ENCODE data around the gene FGF10.

The FGF10 gene

GRCh38 chr5:44389090-44389822, at the start of gene FGF10:
TSS of gene FGF10 (minus strand) at chr5:44389420. CDS start at chr5:44388682, 738 bp downstream.
- peak within 1 kb of the TSS; percentile 31 to 39 for H3K4me3 ChIP-seq (replicated peaks in 1 of 2; ENCODE audit: low read depth in 2 of 2, low read length in 2 of 2)
- TF ChIP-seq, protein P1, sequence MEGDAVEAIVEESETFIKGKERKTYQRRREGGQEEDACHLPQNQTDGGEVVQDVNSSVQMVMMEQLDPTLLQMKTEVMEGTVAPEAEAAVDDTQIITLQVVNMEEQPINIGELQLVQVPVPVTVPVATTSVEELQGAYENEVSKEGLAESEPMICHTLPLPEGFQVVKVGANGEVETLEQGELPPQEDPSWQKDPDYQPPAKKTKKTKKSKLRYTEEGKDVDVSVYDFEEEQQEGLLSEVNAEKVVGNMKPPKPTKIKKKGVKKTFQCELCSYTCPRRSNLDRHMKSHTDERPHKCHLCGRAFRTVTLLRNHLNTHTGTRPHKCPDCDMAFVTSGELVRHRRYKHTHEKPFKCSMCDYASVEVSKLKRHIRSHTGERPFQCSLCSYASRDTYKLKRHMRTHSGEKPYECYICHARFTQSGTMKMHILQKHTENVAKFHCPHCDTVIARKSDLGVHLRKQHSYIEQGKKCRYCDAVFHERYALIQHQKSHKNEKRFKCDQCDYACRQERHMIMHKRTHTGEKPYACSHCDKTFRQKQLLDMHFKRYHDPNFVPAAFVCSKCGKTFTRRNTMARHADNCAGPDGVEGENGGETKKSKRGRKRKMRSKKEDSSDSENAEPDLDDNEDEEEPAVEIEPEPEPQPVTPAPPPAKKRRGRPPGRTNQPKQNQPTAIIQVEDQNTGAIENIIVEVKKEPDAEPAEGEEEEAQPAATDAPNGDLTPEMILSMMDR (IDR thresholded peaks at IDR 0.05; ENCODE audit: low read depth, low read length) = no peak
- peak in 1 of 2 donors; percentile 8 for DNase-seq (ENCODE audit: low read depth in 2 of 2)

DNA sequence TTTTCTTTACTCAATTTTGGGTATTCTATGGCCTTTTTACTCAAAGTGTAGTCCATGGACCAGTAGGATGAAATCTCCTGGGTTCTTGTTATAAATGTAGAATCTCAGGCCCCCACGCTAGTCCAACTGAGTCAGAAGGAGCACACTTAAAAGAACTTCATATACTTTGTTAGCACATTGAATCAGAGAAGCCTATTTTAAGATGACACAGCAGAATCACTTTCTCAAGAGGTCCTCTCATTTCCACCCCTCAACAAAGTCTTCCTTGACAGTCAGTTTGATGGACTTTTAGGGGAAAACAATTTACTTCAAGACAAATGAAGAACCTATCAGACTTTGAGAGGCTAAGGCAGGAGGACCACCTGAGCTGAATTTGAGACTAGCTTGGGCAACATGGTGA, 37.7 kb upstream of the FGF10 start:
- DNase-seq (ENCODE audit: low read depth in 2 of 2) = no peak
- TF ChIP-seq, protein P1 (IDR thresholded peaks at IDR 0.05; ENCODE audit: low read depth, low read length) = no peak

GRCh38 chr5:44412286-44412685, 23.1 kb upstream of the FGF10 start:
- TF ChIP-seq, protein P1 (IDR thresholded peaks at IDR 0.05; ENCODE audit: low read depth, low read length) = no peak
- no peak for DNase-seq (ENCODE audit: low read depth in 2 of 2)
- no peak overlapping the region for H3K4me3 ChIP-seq (replicated peaks in 1 of 2; ENCODE audit: low read depth in 2 of 2, low read length in 2 of 2)

More for the DNA sequence above, 37.7 kb upstream of the FGF10 start:
- no peak overlapping the region for H3K4me3 ChIP-seq (replicated peaks in 1 of 2; ENCODE audit: low read depth in 2 of 2, low read length in 2 of 2)

DNA sequence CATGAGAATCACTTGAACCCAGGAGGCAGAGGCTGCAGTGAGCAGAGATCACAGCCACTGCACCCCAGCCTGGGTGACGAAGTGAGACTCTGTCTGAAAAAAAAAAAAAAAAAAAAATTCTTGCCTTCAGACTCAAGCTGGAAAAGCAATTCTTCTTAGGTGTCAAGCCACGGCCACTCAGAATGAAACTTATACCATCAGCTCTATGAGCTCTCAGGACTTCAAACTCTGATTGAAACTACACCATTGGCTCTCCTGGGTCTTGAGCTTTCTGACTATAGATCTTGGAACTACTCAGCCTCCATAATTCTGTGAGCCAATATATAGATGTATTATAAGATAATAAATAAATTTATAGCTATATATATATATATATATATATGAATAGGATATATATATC, 12.9 kb upstream of the FGF10 start:
- TF ChIP-seq, protein P1 (IDR thresholded peaks at IDR 0.05; ENCODE audit: low read depth, low read length) = no peak
- no peak for DNase-seq (ENCODE audit: low read depth in 2 of 2)

DNA sequence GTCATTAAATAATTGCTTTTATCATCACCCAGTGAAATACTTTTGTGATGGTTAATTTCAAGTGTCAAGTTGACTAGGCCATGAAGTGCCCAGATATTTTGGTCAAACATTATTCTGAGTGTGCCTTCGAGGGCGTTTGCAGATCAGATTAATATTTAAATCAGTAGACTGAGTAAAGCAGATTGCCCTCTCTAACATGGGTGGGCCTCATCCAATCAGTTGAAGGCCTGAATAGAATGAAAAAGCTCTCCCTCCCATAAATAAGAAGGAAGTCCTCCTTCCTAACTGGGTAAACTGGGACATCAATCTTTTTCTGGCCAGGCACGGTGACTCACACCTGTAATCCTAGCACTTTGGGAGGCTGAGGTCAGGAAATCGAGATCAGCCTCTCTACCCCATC, 12.4 kb upstream of the FGF10 start:
- DNase-seq (ENCODE audit: low read depth in 2 of 2) = no peak
- no peak overlapping the region for H3K4me3 ChIP-seq (replicated peaks in 1 of 2; ENCODE audit: low read depth in 2 of 2, low read length in 2 of 2)
- TF ChIP-seq, protein P1 (IDR thresholded peaks at IDR 0.05; ENCODE audit: low read depth, low read length) = no peak

More for the DNA sequence above, 12.9 kb upstream of the FGF10 start:
- no peak overlapping the region for H3K4me3 ChIP-seq (replicated peaks in 1 of 2; ENCODE audit: low read depth in 2 of 2, low read length in 2 of 2)

- no peak for DNase-seq (ENCODE audit: low read depth in 2 of 2)
- TF ChIP-seq, protein P1 (IDR thresholded peaks at IDR 0.05; ENCODE audit: low read depth, low read length) = no peak
- no peak overlapping the region for H3K4me3 ChIP-seq (replicated peaks in 1 of 2; ENCODE audit: low read depth in 2 of 2, low read length in 2 of 2)
Observed at GRCh38 chr5:44398382-44398781, 9.2 kb upstream of the FGF10 start.
